ENCODE results near the gene RAD18.

DNA sequence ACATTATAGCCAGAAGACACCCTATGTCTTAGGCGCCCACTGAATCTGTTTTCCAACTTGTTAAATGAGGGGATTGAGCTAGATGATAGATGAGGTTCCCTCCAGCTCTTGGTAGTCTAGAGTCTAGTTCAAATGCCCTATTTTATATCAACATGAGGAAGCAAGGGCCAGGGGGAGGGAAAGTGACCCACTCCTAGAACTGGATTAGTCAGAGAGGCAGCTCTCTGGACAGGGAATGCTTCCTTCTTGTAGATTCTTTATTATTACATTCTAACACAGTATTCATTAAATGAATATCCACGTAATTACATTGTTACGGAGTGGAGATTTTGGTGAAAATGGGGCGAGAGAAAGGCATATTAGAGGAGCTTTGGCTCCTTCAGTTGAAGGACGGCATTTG, 89.5 kb downstream of the RAD18 start:
- no peak for TF ChIP-seq FOXP2 (optimal IDR thresholded peaks at IDR 0.05; ENCODE audit: borderline replicate concordance, extremely low read depth, extremely low read length, insufficient read depth)
- no peak for TF ChIP-seq POLR2AphosphoS5 (IDR thresholded peaks at IDR 0.05; ENCODE audit: low read depth, low read length)
- no peak for TF ChIP-seq TAF1 (IDR thresholded peaks at IDR 0.05; ENCODE audit: borderline replicate concordance, insufficient read depth, low read length)
- TF ChIP-seq SIN3A (IDR thresholded peaks at IDR 0.05; ENCODE audit: borderline replicate concordance, insufficient read depth, low read length) = no peak
- TF ChIP-seq, protein P1, sequence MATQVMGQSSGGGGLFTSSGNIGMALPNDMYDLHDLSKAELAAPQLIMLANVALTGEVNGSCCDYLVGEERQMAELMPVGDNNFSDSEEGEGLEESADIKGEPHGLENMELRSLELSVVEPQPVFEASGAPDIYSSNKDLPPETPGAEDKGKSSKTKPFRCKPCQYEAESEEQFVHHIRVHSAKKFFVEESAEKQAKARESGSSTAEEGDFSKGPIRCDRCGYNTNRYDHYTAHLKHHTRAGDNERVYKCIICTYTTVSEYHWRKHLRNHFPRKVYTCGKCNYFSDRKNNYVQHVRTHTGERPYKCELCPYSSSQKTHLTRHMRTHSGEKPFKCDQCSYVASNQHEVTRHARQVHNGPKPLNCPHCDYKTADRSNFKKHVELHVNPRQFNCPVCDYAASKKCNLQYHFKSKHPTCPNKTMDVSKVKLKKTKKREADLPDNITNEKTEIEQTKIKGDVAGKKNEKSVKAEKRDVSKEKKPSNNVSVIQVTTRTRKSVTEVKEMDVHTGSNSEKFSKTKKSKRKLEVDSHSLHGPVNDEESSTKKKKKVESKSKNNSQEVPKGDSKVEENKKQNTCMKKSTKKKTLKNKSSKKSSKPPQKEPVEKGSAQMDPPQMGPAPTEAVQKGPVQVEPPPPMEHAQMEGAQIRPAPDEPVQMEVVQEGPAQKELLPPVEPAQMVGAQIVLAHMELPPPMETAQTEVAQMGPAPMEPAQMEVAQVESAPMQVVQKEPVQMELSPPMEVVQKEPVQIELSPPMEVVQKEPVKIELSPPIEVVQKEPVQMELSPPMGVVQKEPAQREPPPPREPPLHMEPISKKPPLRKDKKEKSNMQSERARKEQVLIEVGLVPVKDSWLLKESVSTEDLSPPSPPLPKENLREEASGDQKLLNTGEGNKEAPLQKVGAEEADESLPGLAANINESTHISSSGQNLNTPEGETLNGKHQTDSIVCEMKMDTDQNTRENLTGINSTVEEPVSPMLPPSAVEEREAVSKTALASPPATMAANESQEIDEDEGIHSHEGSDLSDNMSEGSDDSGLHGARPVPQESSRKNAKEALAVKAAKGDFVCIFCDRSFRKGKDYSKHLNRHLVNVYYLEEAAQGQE (IDR thresholded peaks at IDR 0.05; ENCODE audit: insufficient read depth in 1 of 2, low read depth in 2 of 2, low read length in 2 of 2) = no peak
